Neuronal stem cell (in vitro differentiated cells): ENCODE results near the gene UTY.

ENCODE experiments used
- DNase-seq: peaks from one replicate; pipeline ENCODE4 v3.0.0-alpha.2; 2013; ENCODE audit warnings: low spot score
- H2AFZ ChIP-seq: one replicate; pipeline ENCODE4 v1.6.1; 2013; ENCODE audit warnings: mild to moderate bottlenecking, low read length, inconsistent platforms
- H2AK5ac ChIP-seq: 2 replicates; pipeline ENCODE4 v1.6.1; 2013; ENCODE audit warnings: low read depth, mild to moderate bottlenecking, inconsistent platforms, low read length, moderate library complexity, mixed read lengths
- H2BK120ac ChIP-seq: 2 replicates; pipeline ENCODE4 v1.6.1; 2013; ENCODE audit warnings: low read depth, mild to moderate bottlenecking, inconsistent platforms, low read length, moderate library complexity, mixed read lengths
- H2BK12ac ChIP-seq: one replicate; pipeline ENCODE4 v1.6.1; 2013; ENCODE audit warnings: low read length, inconsistent platforms
- H2BK15ac ChIP-seq: 2 replicates; pipeline ENCODE4 v1.6.1; 2013; ENCODE audit warnings: mild to moderate bottlenecking, low read length, inconsistent platforms, mixed read lengths
- H2BK5ac ChIP-seq: one replicate; pipeline ENCODE4 v1.6.1; 2013; ENCODE audit warnings: inconsistent platforms, mild to moderate bottlenecking, low read length, moderate library complexity
- H3K14ac ChIP-seq: one replicate; pipeline ENCODE4 v1.6.1; 2013; ENCODE audit warnings: low read length, inconsistent platforms
- H3K18ac ChIP-seq: 2 replicates; pipeline ENCODE4 v1.6.1; 2013; ENCODE audit warnings: low read length, inconsistent platforms
- H3K23ac ChIP-seq: 2 replicates; pipeline ENCODE4 v1.6.1; 2013; ENCODE audit warnings: low read depth, mild to moderate bottlenecking, mixed read lengths, low read length, inconsistent platforms; ENCODE audit not compliant: poor library complexity
- H3K27ac ChIP-seq: replicated peaks from 3 replicates; pipeline ENCODE4 v1.5.1; 2013; ENCODE audit warnings: low read length, inconsistent platforms
- H3K27me3 ChIP-seq, 3 experiments: 2 replicates each; pipeline ENCODE4 v1.6.1; 2013; ENCODE audit warnings: low read length in 3 of 3, mild to moderate bottlenecking in 2 of 3, inconsistent platforms in 1 of 3, low read depth in 1 of 3, mixed read lengths in 1 of 3, moderate library complexity in 1 of 3; ENCODE audit not compliant: control insufficient read depth in 3 of 3, insufficient read depth in 3 of 3
- H3K36me3 ChIP-seq, 2 donors: replicated peaks in 1 of 2; 2 replicates each; pipeline ENCODE4 v1.6.1; 2013; ENCODE audit warnings: low read length in 2 of 2; ENCODE audit not compliant: control insufficient read depth in 2 of 2, insufficient read depth in 2 of 2
- H3K4ac ChIP-seq: 2 replicates; pipeline ENCODE4 v1.6.1; 2013; ENCODE audit warnings: inconsistent platforms, mild to moderate bottlenecking, low read length, moderate library complexity
- H3K4me1 ChIP-seq, 2 donors: 1 replicate in 1 of 2; 2 replicates in 1 of 2; pipeline ENCODE4 v1.6.1; 2013; ENCODE audit warnings: low read length in 2 of 2, low read depth in 1 of 2; ENCODE audit not compliant: control insufficient read depth in 2 of 2, insufficient read depth in 1 of 2
- H3K4me2 ChIP-seq: one replicate; pipeline ENCODE4 v1.6.1; 2013; ENCODE audit warnings: mild to moderate bottlenecking, low read length, inconsistent platforms; ENCODE audit not compliant: insufficient read depth, poor library complexity, severe bottlenecking
- H3K4me3 ChIP-seq, 2 donors: 2 replicates each; pipeline ENCODE4 v1.5.1; 2013; ENCODE audit warnings: low read length in 2 of 2, mild to moderate bottlenecking in 2 of 2, inconsistent platforms in 1 of 2, moderate library complexity in 1 of 2
- H3K79me1 ChIP-seq: one replicate; pipeline ENCODE4 v1.6.1; 2013; ENCODE audit warnings: low read depth, mild to moderate bottlenecking, inconsistent platforms, low read length, moderate library complexity
- H3K9ac ChIP-seq: one replicate; pipeline ENCODE4 v1.6.1; 2013; ENCODE audit warnings: mild to moderate bottlenecking, low read depth, low read length, inconsistent platforms; ENCODE audit not compliant: poor library complexity
- H3K9me3 ChIP-seq, 2 donors: replicated peaks in 1 of 2; 2 replicates each; pipeline versions ENCODE3 to v1.6.1; 2013; ENCODE audit warnings: low read length in 2 of 2, mild to moderate bottlenecking in 2 of 2, inconsistent platforms in 1 of 2, low read depth in 1 of 2, mixed read lengths in 1 of 2, moderate library complexity in 1 of 2; ENCODE audit not compliant: control insufficient read depth in 2 of 2, insufficient read depth in 1 of 2
- H4K8ac ChIP-seq: one replicate; pipeline ENCODE4 v1.6.1; 2013; ENCODE audit warnings: low read depth, mild to moderate bottlenecking, inconsistent platforms, low read length, moderate library complexity
- H4K91ac ChIP-seq: one replicate; pipeline ENCODE4 v1.6.1; 2013; ENCODE audit warnings: low read length, low read depth, mild to moderate bottlenecking, inconsistent platforms; ENCODE audit not compliant: poor library complexity
- WGBS, 2 donors: extraction: QIAGEN DNeasy Blood & Tissue Kit; methylation state at CpG; one replicate each; pipeline ENCODE4 v1.1.7; 2013; ENCODE audit warnings: missing lambda C conversion rate in 2 of 2, mixed read lengths in 1 of 2; ENCODE audit not compliant: insufficient read length in 2 of 2, insufficient replicate concordance in 1 of 2; ENCODE audit errors: extremely low coverage in 2 of 2; 5-methylcytosine and 5-hydroxymethylcytosine counted together

The UTY gene

GRCh38 chrY:13343307-13343946, 136.4 kb downstream of the UTY start:
- no peaks in the 10 kb centered on the region for H3K79me1 ChIP-seq
- H3K9me3 ChIP-seq, result no peaks in the 10 kb centered on the region
- no peak overlapping the region for H3K18ac ChIP-seq
- no peak overlapping the region for H3K9ac ChIP-seq
- DNase-seq, result peak; percentile 5
- no peak overlapping the region for H2BK5ac ChIP-seq
- no peak overlapping the region for H3K14ac ChIP-seq
- H2BK12ac ChIP-seq, result no peak overlapping the region
- H2AFZ ChIP-seq, result no peak overlapping the region
- no peak overlapping the region for H2BK120ac ChIP-seq
- no peaks in the 10 kb centered on the region for H3K27me3 ChIP-seq
- no peak overlapping the region for H3K4me3 ChIP-seq
- no peak overlapping the region for H4K8ac ChIP-seq
- no peak overlapping the region for H3K4me2 ChIP-seq
- peaks cover 0 to 4% of the 10 kb centered on the region in 2 donors for H3K36me3 ChIP-seq
- no peaks in the 10 kb centered on the region for H3K4me1 ChIP-seq
- no peak overlapping the region for H2BK15ac ChIP-seq
- H4K91ac ChIP-seq, result no peak overlapping the region
- WGBS, 2 donors, result no CpG with 5 or more reads among the region's 8 CpGs
- H3K4ac ChIP-seq, result no peak overlapping the region
- H2AK5ac ChIP-seq, result no peak overlapping the region
- H3K27ac ChIP-seq, result no peak overlapping the region
- H3K23ac ChIP-seq, result no peak overlapping the region

- no peak overlapping the region for H3K9ac ChIP-seq
- no peak overlapping the region for H3K4me2 ChIP-seq
- H3K9me3 ChIP-seq, result no peaks in the 10 kb centered on the region
- H3K4me1 ChIP-seq, result no peaks in the 10 kb centered on the region
- no peak overlapping the region for H2AFZ ChIP-seq
- no CpG with 5 or more reads among the region's 5 CpGs for WGBS, 2 donors
- H3K36me3 ChIP-seq, result peaks cover 0 to 13% of the 10 kb centered on the region in 2 donors
- H3K14ac ChIP-seq, result no peak overlapping the region
- no peak overlapping the region for H2BK12ac ChIP-seq
- H3K79me1 ChIP-seq, result no peaks in the 10 kb centered on the region
- no peak overlapping the region for H3K4ac ChIP-seq
- H2AK5ac ChIP-seq, result no peak overlapping the region
- no peak overlapping the region for H2BK120ac ChIP-seq
- no peak for DNase-seq
- H3K23ac ChIP-seq, result no peak overlapping the region
- no peak overlapping the region for H4K91ac ChIP-seq
- no peak overlapping the region for H3K18ac ChIP-seq
- no peak overlapping the region for H3K27ac ChIP-seq
- H2BK5ac ChIP-seq, result no peak overlapping the region
- no peaks in the 10 kb centered on the region for H3K27me3 ChIP-seq
- H3K4me3 ChIP-seq, result no peak overlapping the region
- H2BK15ac ChIP-seq, result no peak overlapping the region
- no peak overlapping the region for H4K8ac ChIP-seq
These were observed 139.9 kb downstream of the UTY start for GRCh38 chrY:13339939-13340338.

- Histone ChIP-seq H3K4me2 (no peak overlapping the region), H3K4ac (no peak overlapping the region)
These were observed 140.5 kb downstream of the UTY start for GRCh38 chrY:13339381-13339780.

GRCh38 chrY:13338711-13339110, 141.1 kb downstream of the UTY start:
- no peak overlapping the region for H2BK15ac ChIP-seq
- no peak overlapping the region for H4K8ac ChIP-seq
- no peak overlapping the region for H2BK12ac ChIP-seq
- H3K4me1 ChIP-seq, result no peaks in the 10 kb centered on the region
- no CpG with 5 or more reads among the region's 4 CpGs for WGBS, 2 donors
- H3K4ac ChIP-seq, result no peak overlapping the region
- H2AK5ac ChIP-seq, result no peak overlapping the region
- no peak overlapping the region for H2BK5ac ChIP-seq
- no peak overlapping the region for H3K9ac ChIP-seq
- no peak overlapping the region for H2AFZ ChIP-seq
- no peak overlapping the region for H3K27ac ChIP-seq
- H3K27me3 ChIP-seq, result no peaks in the 10 kb centered on the region
- no peak for DNase-seq
- H3K14ac ChIP-seq, result no peak overlapping the region
- peaks cover 0 to 13% of the 10 kb centered on the region in 2 donors for H3K36me3 ChIP-seq
- no peak overlapping the region for H2BK120ac ChIP-seq
- H3K18ac ChIP-seq, result no peak overlapping the region
- H3K9me3 ChIP-seq, result no peaks in the 10 kb centered on the region
- H3K79me1 ChIP-seq, result no peaks in the 10 kb centered on the region
- H3K23ac ChIP-seq, result no peak overlapping the region
- H3K4me3 ChIP-seq, result no peak overlapping the region
- H4K91ac ChIP-seq, result no peak overlapping the region
- no peak overlapping the region for H3K4me2 ChIP-seq

More at GRCh38 chrY:13339381-13339780, 140.5 kb downstream of the UTY start:
- H4K91ac ChIP-seq, result no peak overlapping the region
- no peak overlapping the region for H3K18ac ChIP-seq
- no peak overlapping the region for H3K23ac ChIP-seq
- peaks cover 0 to 13% of the 10 kb centered on the region in 2 donors for H3K36me3 ChIP-seq
- no CpG with 5 or more reads among the region's 9 CpGs for WGBS, 2 donors
- H3K14ac ChIP-seq, result no peak overlapping the region
- H3K4me3 ChIP-seq, result no peak overlapping the region
- no peak overlapping the region for H3K27ac ChIP-seq
- H3K9me3 ChIP-seq, result no peaks in the 10 kb centered on the region
- H2BK15ac ChIP-seq, result no peak overlapping the region
- H2BK12ac ChIP-seq, result no peak overlapping the region
- no peaks in the 10 kb centered on the region for H3K27me3 ChIP-seq
- no peak overlapping the region for H4K8ac ChIP-seq
- no peaks in the 10 kb centered on the region for H3K79me1 ChIP-seq
- H3K9ac ChIP-seq, result no peak overlapping the region
- no peak overlapping the region for H2AK5ac ChIP-seq
- no peak for DNase-seq
- no peak overlapping the region for H2AFZ ChIP-seq
- H3K4me1 ChIP-seq, result no peaks in the 10 kb centered on the region
- no peak overlapping the region for H2BK120ac ChIP-seq
- H2BK5ac ChIP-seq, result no peak overlapping the region
